Osteocyte (in vitro differentiated cells): ENCODE results near the gene TSPAN3. TPM values are rescaled to one million over a fixed set of nuclear protein-coding genes. Genes with fewer than 3 reads are reported as not detected.
A peak's percentile ranks its signal among the peaks of the same experiment; 100 is the strongest.

Experiments
- DNase-seq: peaks from one replicate; pipeline ENCODE4 v3.0.0; 2021; ENCODE audit warnings: mixed read lengths; ENCODE audit not compliant: unreplicated experiment; ENCODE audit errors: extremely low spot score
- H3K27ac Mint-ChIP-seq: one replicate; pipeline ENCODE4 v1.8.0; 2021; ENCODE audit warnings: mild to moderate bottlenecking, mixed read lengths; ENCODE audit not compliant: unreplicated experiment
- H3K27me3 Mint-ChIP-seq: one replicate; pipeline ENCODE4 v1.8.0; 2021; ENCODE audit warnings: mixed read lengths; ENCODE audit not compliant: unreplicated experiment
- H3K36me3 Mint-ChIP-seq: one replicate; pipeline ENCODE4 v1.8.0; 2021; ENCODE audit warnings: mixed read lengths; ENCODE audit not compliant: unreplicated experiment
- H3K4me1 Mint-ChIP-seq: one replicate; pipeline ENCODE4 v1.8.0; 2021; ENCODE audit warnings: mixed read lengths; ENCODE audit not compliant: unreplicated experiment
- H3K4me3 Mint-ChIP-seq: one replicate; pipeline ENCODE4 v1.8.0; 2021; ENCODE audit warnings: mild to moderate bottlenecking, moderate library complexity, mixed read lengths; ENCODE audit not compliant: unreplicated experiment
- H3K9me3 Mint-ChIP-seq: one replicate; pipeline ENCODE4 v1.8.0; 2021; ENCODE audit warnings: mixed read lengths; ENCODE audit not compliant: unreplicated experiment
- long read RNA-seq: library from polyadenylated mRNA; unstranded; transcript quantifications from one replicate; pipeline ENCODE4 v2.0.0, GENCODE V29; 2021
- total RNA-seq: library from RNA; stranded (reverse); gene quantifications from 2 replicates; pipeline ENCODE4 v1.2.1, GENCODE V29; 2021
- TF ChIP-seq, protein P1 (sequence below): fragments of 200-600 bp; sonication (generic); IDR thresholded peaks from 2 replicates; pipeline ENCODE4 v1.5.0; 2021; ENCODE audit warnings: antibody characterized with exemption, mild to moderate bottlenecking, moderate library complexity

TSPAN3 gene
- total RNA-seq: 262 and 296 TPM in 2 replicates
- long read RNA-seq, full-length matches to known transcripts: 1,146 of 1,163 reads
- long read RNA-seq, partial matches to known transcripts: 9 of 1,163 reads
- long read RNA-seq, other reads (novel, unspliced or antisense): 8 of 1,163 reads

DNA sequence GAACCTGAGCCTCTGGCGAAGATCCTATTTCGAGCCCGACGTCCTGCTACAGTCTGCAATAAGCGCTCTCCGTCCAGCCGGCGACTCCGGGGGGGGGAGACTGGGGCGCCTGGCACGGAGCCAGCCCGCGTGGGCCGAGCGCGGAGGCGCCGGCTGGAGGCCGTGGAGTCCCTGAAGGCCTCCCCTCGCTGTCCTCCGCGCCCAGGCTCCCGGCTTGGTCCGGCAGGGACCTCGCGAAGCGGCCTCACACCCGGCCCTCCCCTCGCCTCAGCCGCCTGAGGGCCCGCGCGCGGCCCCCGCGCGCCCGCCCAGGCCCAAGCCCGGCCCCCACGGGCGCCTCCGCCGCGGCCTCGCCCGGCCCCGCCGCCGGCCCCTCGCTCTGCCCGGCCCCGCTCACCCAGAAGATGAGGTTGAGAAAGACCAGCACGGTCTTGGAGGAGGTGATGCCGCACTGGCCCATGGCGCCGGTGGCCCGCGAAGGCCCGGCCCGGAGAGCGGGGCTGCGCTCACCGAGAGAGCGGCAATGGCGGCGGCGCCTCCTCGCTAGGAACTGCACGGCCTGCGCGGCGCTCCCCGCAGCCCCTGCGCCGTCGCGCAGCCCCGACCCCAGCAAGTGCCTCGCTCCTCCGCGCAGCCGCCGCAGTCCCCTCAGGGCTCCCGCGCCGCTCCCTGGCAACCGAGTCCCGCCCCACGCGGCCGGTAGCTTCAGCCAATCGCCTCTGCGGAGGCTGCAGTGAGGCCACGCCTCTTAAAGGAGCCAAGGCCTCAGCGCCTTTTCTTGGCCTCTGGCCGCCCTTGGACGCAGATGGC, at the start of gene TSPAN3:
TSS of gene TSPAN3 (minus strand) at position 615 of the 810 bp plus-strand sequence. CDS start at position 460, 155 bp downstream.
- Mint-ChIP-seq H3K27ac (peak within 1 kb of the TSS; percentile 74), H3K4me3 (peak within 1 kb of the TSS; percentile 86), H3K4me1 (peaks cover 34% of the 10 kb centered on the region), H3K9me3 (no peaks in the 10 kb centered on the region), H3K27me3 (no peaks in the 10 kb centered on the region), H3K36me3 (peaks cover 4% of the 10 kb centered on the region)
- TF ChIP-seq, protein P1, sequence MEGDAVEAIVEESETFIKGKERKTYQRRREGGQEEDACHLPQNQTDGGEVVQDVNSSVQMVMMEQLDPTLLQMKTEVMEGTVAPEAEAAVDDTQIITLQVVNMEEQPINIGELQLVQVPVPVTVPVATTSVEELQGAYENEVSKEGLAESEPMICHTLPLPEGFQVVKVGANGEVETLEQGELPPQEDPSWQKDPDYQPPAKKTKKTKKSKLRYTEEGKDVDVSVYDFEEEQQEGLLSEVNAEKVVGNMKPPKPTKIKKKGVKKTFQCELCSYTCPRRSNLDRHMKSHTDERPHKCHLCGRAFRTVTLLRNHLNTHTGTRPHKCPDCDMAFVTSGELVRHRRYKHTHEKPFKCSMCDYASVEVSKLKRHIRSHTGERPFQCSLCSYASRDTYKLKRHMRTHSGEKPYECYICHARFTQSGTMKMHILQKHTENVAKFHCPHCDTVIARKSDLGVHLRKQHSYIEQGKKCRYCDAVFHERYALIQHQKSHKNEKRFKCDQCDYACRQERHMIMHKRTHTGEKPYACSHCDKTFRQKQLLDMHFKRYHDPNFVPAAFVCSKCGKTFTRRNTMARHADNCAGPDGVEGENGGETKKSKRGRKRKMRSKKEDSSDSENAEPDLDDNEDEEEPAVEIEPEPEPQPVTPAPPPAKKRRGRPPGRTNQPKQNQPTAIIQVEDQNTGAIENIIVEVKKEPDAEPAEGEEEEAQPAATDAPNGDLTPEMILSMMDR: no peak
- DNase-seq: peak; percentile 98

DNA sequence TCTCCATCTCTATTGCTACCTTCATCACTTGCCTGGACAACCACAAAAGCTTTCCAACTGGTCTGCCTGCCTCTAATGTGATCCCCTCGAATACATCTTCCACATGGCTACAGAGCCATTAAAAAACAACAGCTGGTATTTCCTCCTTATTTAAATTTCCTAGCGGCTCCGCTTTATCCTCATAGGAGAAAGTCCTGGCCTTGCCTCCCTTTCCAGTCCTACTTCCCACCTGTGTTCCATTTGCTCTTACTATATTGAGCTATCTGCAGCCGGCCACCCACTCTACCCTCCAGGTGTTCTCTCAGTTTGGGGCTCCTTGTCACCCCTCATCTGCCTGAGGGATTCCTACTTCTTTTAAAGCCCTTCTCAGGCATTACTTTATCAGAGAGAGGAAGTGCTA, 49.7 kb upstream of the TSPAN3 start:
- H3K4me3 Mint-ChIP-seq: no peak overlapping the region
- H3K4me1 Mint-ChIP-seq: peaks cover 39% of the 10 kb centered on the region
- no peaks in the 10 kb centered on the region for H3K27me3 Mint-ChIP-seq
- peak overlapping the region; percentile 79 for H3K27ac Mint-ChIP-seq
- peaks cover 11% of the 10 kb centered on the region for H3K9me3 Mint-ChIP-seq
- no peak for DNase-seq
- no peaks in the 10 kb centered on the region for H3K36me3 Mint-ChIP-seq
- TF ChIP-seq, protein P1: no peak

DNA sequence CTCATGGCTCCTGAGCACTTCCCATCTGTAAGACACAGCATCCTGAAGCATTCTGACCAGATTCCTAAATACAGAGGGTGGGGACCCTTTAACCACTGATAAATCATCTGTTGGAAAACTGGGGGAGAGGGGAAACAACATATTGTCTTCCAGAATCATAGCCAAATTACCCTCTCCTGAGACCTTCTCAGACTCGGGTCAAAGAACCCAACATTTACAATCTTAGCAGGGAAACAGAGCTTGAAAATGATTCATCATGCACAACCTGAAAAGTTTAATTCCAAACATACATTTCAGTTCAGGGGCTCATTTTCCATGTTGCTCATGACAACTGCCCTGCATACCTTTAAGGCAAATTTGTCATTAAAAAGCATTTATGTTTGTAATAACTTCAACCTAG, 48.5 kb upstream of the TSPAN3 start:
- Mint-ChIP-seq H3K9me3 (peaks cover 6% of the 10 kb centered on the region), H3K27ac (peak overlapping the region; percentile 79), H3K27me3 (no peaks in the 10 kb centered on the region), H3K36me3 (peaks cover 7% of the 10 kb centered on the region), H3K4me3 (no peak overlapping the region), H3K4me1 (peaks cover 39% of the 10 kb centered on the region)
- DNase-seq: no peak
- TF ChIP-seq, protein P1: no peak

DNA sequence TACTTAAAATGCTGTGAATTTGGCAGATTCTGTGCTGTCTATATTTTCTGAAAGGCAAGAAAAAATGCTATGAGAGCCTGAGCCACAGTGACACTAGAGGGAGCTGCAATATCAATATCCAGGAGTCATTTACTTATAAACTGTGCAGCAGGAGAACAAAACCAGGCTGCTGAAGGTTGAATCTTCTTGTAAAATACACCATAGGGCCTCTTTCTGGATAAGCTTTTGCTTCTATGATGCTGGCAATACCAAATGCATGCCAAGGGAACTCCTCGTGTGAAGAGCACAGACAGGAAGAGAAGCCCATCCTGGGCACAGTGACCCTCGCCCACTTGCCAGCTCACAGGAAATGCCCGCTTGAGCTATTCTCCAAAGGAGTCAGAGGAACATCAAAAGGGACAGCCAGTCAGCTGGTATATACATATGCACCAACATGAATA, 48.0 kb upstream of the TSPAN3 start:
- Mint-ChIP-seq H3K27me3 (no peaks in the 10 kb centered on the region), H3K4me1 (peaks cover 39% of the 10 kb centered on the region), H3K36me3 (peaks cover 13% of the 10 kb centered on the region), H3K9me3 (peaks cover 5% of the 10 kb centered on the region), H3K27ac (peak overlapping the region; percentile 79), H3K4me3 (no peak overlapping the region)
- no peak for DNase-seq
- TF ChIP-seq, protein P1: peak; percentile 85

DNA sequence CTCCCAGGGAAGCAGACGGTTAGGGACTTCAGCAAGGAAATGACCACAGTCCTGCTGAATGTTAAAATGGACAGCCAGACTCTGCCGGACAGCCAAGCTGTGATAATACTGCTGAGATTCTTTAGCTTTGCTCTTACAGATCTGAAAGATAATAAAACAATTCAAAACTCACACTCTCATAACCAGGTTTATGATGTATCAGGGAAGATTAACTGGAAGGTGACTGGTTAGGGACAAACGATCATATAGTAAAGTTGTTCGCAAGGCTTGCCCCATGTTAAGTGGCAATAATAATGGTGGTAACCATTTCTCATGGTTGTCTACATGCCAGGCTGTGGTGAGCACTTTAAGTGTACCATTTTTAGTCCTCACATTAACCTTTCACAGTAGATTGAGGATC, 44.3 kb upstream of the TSPAN3 start:
- peaks cover 25% of the 10 kb centered on the region for H3K4me1 Mint-ChIP-seq
- no peaks in the 10 kb centered on the region for H3K27me3 Mint-ChIP-seq
- H3K27ac Mint-ChIP-seq: no peak overlapping the region
- DNase-seq: no peak
- H3K9me3 Mint-ChIP-seq: peaks cover under 1% of the 10 kb centered on the region
- TF ChIP-seq, protein P1: no peak
- H3K36me3 Mint-ChIP-seq: peaks cover 27% of the 10 kb centered on the region
- no peak overlapping the region for H3K4me3 Mint-ChIP-seq
